Measurements from ENCODE around the gene ASPN.

ASPN gene

GRCh38 chr9:92493749-92494387 is 11.6 kb upstream of the ASPN start:
- TF ChIP-seq CTCF (IDR thresholded peaks at IDR 0.05), result no peak

DNA sequence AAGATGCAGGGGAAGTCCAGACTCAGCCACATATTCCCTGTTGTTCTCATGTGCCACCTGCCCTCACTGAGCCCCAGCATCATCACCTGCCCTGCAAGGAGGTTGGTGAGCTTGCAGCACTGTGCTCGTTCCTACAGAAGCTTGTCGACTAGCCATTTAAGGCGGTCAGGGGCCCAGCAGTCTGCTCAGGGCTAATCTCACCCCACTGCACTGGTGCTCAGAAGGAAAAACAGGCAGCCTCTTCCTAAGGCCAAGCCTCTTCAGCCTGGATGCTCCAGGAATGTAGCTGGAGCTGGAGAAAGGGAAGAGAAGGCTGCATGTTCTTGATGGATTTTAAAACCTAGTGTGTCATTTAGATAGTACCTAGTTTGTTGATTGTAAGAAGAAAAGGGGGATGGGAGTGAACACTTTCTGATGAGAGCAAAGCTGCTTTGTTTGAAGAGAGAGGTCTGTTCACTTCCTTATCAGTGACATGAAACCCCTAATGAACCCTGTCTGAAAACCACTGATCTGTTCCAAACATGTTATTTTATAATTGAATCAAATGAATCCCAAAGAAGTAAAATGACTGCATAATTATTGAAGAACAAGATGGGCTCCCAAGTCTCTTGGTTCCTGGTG is 10.6 kb upstream of the ASPN start:
- TF ChIP-seq CTCF (IDR thresholded peaks at IDR 0.05), result no peak

GRCh38 chr9:92488681-92489550 is 6.6 kb upstream of the ASPN start:
- no peak for TF ChIP-seq CTCF (IDR thresholded peaks at IDR 0.05)

GRCh38 chr9:92486371-92486770 is 4.1 kb upstream of the ASPN start:
- no peak for TF ChIP-seq CTCF (IDR thresholded peaks at IDR 0.05)

GRCh38 chr9:92484563-92484962 is 2.3 kb upstream of the ASPN start:
- TF ChIP-seq CTCF (IDR thresholded peaks at IDR 0.05), result no peak

DNA sequence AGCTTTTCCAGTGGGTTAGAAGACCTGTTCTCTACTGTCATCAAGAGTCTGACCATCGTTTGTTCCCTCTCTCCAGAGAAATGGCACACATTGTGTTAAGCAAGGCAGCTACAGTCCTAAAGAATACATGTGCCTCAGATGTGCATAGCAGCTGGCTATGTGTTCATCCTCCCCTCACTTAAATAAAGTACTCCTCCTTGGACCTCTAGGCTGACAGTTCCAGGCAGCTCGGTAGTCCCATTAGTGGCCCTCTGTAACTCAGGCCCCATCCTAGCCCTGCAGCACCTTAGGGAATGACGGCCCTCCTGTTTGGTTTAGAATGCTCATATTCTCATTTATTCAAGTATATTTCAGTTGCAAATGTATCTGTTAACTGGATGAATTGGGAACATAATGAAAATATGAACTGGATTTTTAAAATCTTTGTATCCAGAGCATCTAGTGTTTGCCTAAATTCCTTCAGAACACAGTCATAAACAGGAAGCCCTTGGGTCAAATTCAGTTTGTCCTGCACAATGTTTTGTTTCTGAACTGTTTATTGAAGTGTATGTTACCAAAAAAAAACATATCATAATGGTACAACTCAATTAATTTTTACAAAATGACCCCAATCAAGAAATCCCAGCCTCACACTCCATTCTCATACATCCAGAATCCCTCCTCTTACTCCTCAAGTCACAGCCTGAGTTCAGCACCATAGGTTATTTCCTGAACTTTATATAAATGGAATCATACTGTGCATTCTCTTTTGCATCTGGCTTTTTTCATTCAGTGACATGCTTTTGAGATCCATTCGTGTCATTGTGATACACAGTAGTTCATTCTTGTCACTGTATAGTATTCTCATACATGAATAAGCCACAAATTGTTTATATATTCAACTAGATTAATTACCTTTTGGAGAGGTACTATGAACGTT is 1.6 kb upstream of the ASPN start:
- TF ChIP-seq CTCF (IDR thresholded peaks at IDR 0.05), result no peak

DNA sequence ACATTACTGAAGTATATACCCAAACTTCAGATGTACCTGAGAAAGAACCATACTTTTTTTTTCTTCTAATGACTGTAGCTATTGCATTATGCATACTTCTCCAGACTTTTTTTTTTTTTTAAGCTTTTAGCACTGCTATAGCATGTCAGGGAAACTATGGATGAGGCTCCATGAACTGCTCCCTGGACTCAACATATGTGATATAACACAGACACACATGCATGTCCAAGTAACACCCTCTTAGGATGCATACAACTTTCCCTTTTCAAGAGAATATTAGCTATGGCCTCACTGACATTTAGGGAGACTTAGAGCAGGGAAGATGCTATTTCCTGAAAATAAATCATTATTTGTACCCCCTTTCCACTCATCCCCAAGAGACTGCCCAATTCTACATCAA is 499 bp upstream of the ASPN start:
- TF ChIP-seq CTCF (IDR thresholded peaks at IDR 0.05), result no peak
